IMR-90 (cell line): ENCODE data around the gene PLXDC1. TPM values are rescaled to one million over a fixed set of nuclear protein-coding genes. Genes with fewer than 3 reads are reported as not detected.
"Not testable (repeated sequence)": the region's sequence is repeated elsewhere in the genome, so short reads cannot be mapped to it uniquely, and the experiment has no call there.

Experiments used
- ATAC-seq: fragments of 200-7000 bp; cut with Tn5 transposase; 2 replicates; pipeline ENCODE4 v1.9.1; 2020; ENCODE audit warnings: low read depth, mild to moderate bottlenecking, moderate library complexity
- BruUV-seq: library from RNA; stranded (reverse); fragments of 400-500 nt; replicated peaks from 2 replicates; lab custom pipeline; 2021; lab: Mats Ljungman, UMichigan
- CTCF ChIA-PET: fragments of 300-600 bp; formaldehyde crosslinking; extraction: SDS; loops from one replicate; lab custom pipeline; 2021; ENCODE audit warnings: antibody characterized with exemption; lab: Yijun Ruan, JAX
- POLR2A ChIA-PET: fragments of 300-600 bp; sonication (Branson Sonifier 250); formaldehyde crosslinking; loops from one replicate; lab custom pipeline; 2022; ENCODE audit warnings: antibody characterized with exemption; ENCODE audit not compliant: unreplicated experiment; lab: Charles Lee
- DNase-seq: peaks from one replicate; pipeline ENCODE4 v3.0.0; 2013
- H2AFZ ChIP-seq: replicated peaks from 2 replicates; pipeline ENCODE3; 2013; ENCODE audit warnings: low read length, mild to moderate bottlenecking; ENCODE audit not compliant: poor library complexity
- H2AK5ac ChIP-seq: 2 replicates; pipeline ENCODE4 v1.6.1; 2013; ENCODE audit warnings: low read depth, low read length, inconsistent platforms
- H2AK9ac ChIP-seq: replicated peaks from 2 replicates; pipeline ENCODE3; 2013; ENCODE audit warnings: mild to moderate bottlenecking, low read depth, low read length, moderate library complexity; ENCODE audit not compliant: poor library complexity
- H2BK120ac ChIP-seq: 2 replicates; pipeline ENCODE4 v1.6.1; 2013; ENCODE audit warnings: low read depth, low read length, inconsistent platforms
- H2BK15ac ChIP-seq: 3 replicates; pipeline ENCODE4 v1.6.1; 2013; ENCODE audit warnings: low read depth, low read length, inconsistent platforms
- H2BK20ac ChIP-seq: 2 replicates; pipeline ENCODE4 v1.6.1; 2013; ENCODE audit warnings: low read depth, mild to moderate bottlenecking, inconsistent platforms, low read length, moderate library complexity
- H2BK5ac ChIP-seq: 2 replicates; pipeline ENCODE4 v1.6.1; 2013; ENCODE audit warnings: mild to moderate bottlenecking, low read depth, low read length, inconsistent platforms; ENCODE audit not compliant: poor library complexity, severe bottlenecking
- H3K14ac ChIP-seq: replicated peaks from 2 replicates; pipeline ENCODE4 v1.6.1; 2013; ENCODE audit warnings: low read depth, low read length, inconsistent platforms
- H3K18ac ChIP-seq: 2 replicates; pipeline ENCODE4 v1.6.1; 2013; ENCODE audit warnings: low read depth, low read length, control low read depth
- H3K23ac ChIP-seq: 2 replicates; pipeline ENCODE4 v1.6.1; 2013; ENCODE audit warnings: low read depth, low read length, inconsistent platforms
- H3K27ac ChIP-seq: 2 replicates; pipeline ENCODE4 v1.5.1; 2013; ENCODE audit warnings: mild to moderate bottlenecking, control low read depth, low read length; ENCODE audit not compliant: insufficient read depth
- H3K27me3 ChIP-seq: 2 replicates; pipeline ENCODE4 v1.6.1; 2013; ENCODE audit warnings: low read length; ENCODE audit not compliant: control insufficient read depth, insufficient read depth
- H3K36me3 ChIP-seq: 2 replicates; pipeline ENCODE4 v1.6.1; 2013; ENCODE audit warnings: low read length, mixed read lengths; ENCODE audit not compliant: control insufficient read depth, insufficient read depth
- H3K4ac ChIP-seq: 2 replicates; pipeline ENCODE4 v1.6.1; 2013; ENCODE audit warnings: low read depth, low read length, inconsistent platforms
- H3K4me1 ChIP-seq: 2 replicates; pipeline ENCODE4 v1.6.1; 2013; ENCODE audit warnings: low read length, mixed read lengths; ENCODE audit not compliant: control insufficient read depth, insufficient read depth
- H3K4me2 ChIP-seq: 2 replicates; pipeline ENCODE4 v1.6.1; 2013; ENCODE audit warnings: low read depth, mild to moderate bottlenecking, control low read depth, low read length, moderate library complexity
- H3K4me3 ChIP-seq: 2 replicates; pipeline ENCODE4 v1.5.1; 2013; ENCODE audit warnings: low read depth, mild to moderate bottlenecking, control low read depth, low read length, moderate library complexity; ENCODE audit not compliant: insufficient read depth
- H3K56ac ChIP-seq: 2 replicates; pipeline ENCODE4 v1.6.1; 2013; ENCODE audit warnings: low read length, inconsistent platforms; ENCODE audit not compliant: insufficient read depth; ENCODE audit errors: extremely low read depth
- H3K79me1 ChIP-seq, 2 experiments: 2 replicates each; pipeline ENCODE4 v1.6.1; 2013; ENCODE audit warnings: low read length in 2 of 2, inconsistent platforms in 1 of 2, low read depth in 1 of 2
- H3K9ac ChIP-seq: 2 replicates; pipeline ENCODE4 v1.6.1; 2013; ENCODE audit warnings: low read depth, low read length, control low read depth
- H3K9me1 ChIP-seq: 2 replicates; pipeline ENCODE4 v1.6.1; 2013; ENCODE audit warnings: low read length, inconsistent platforms; ENCODE audit not compliant: insufficient read depth
- H3K9me3 ChIP-seq: 2 replicates; pipeline ENCODE4 v1.6.1; 2013; ENCODE audit warnings: low read length; ENCODE audit not compliant: control insufficient read depth, insufficient read depth
- H4K20me1 ChIP-seq: 2 replicates; pipeline ENCODE4 v1.6.1; 2013; ENCODE audit warnings: low read length, inconsistent platforms; ENCODE audit not compliant: insufficient read depth
- H4K5ac ChIP-seq: 2 replicates; pipeline ENCODE4 v1.6.1; 2013; ENCODE audit warnings: mild to moderate bottlenecking, low read depth, low read length, control low read depth
- H4K8ac ChIP-seq, 2 experiments: 2 replicates each; pipeline ENCODE4 v1.6.1; 2013; ENCODE audit warnings: low read depth in 2 of 2, low read length in 2 of 2, control low read depth in 1 of 2, inconsistent platforms in 1 of 2
- H4K91ac ChIP-seq: 2 replicates; pipeline ENCODE4 v1.6.1; 2013; ENCODE audit warnings: low read depth, low read length, inconsistent platforms; ENCODE audit not compliant: insufficient read depth
- CHD1 ChIP-seq: IDR thresholded peaks from 2 replicates; pipeline ENCODE4 v1.6.1; 2012; ENCODE audit warnings: low read depth, low read length, improper control_type of control experiment
- FOS ChIP-seq: fragments of 150-350 bp; IDR thresholded peaks from 2 replicates; pipeline ENCODE4 v1.6.1; 2016; ENCODE audit warnings: low read depth, low read length
- MAZ ChIP-seq: IDR thresholded peaks from 2 replicates; pipeline ENCODE4 v1.6.1; 2012; ENCODE audit warnings: low read depth, mild to moderate bottlenecking, low read length, improper control_type of control experiment, moderate library complexity, borderline replicate concordance
- NFE2L2 ChIP-seq: fragments of 150-350 bp; IDR thresholded peaks from 2 replicates; pipeline ENCODE4 v1.6.1; 2016; ENCODE audit warnings: low read depth, mild to moderate bottlenecking, low read length
- POLR2A ChIP-seq: IDR thresholded peaks from 2 replicates; pipeline ENCODE4 v1.6.1; 2012; ENCODE audit warnings: mild to moderate bottlenecking, low read depth, low read length
- SMC3 ChIP-seq: fragments of 150-350 bp; IDR thresholded peaks from 2 replicates; pipeline ENCODE4 v1.6.1; 2016; ENCODE audit warnings: low read depth, mild to moderate bottlenecking, antibody characterized with exemption, low read length, moderate library complexity
- WGBS, 2 experiments: methylation state at CpG; one replicate each; pipeline versions ENCODE4 v1.1.5 to v1.1.7; 2013; ENCODE audit warnings: missing lambda C conversion rate in 2 of 2; ENCODE audit not compliant: insufficient read length in 1 of 2; ENCODE audit errors: extremely low coverage in 2 of 2; 5-methylcytosine and 5-hydroxymethylcytosine counted together
- dilution Hi-C: fragments of 300-500 bp; cut with HindIII; formaldehyde crosslinking; loops from one replicate; pipeline ENCODE4 v1.14.3; 2018; ENCODE audit warnings: low sequenced_read_pairs; ENCODE audit not compliant: unreplicated experiment
- in situ Hi-C: fragments of 300-500 bp; cut with MboI; formaldehyde crosslinking; loops from 3 replicates; pipeline ENCODE4 v1.14.3; 2019; ENCODE audit warnings: low sequenced_read_pairs, inconsistent platforms, mixed read lengths
- intact Hi-C: fragments of 100-400 bp; cut with micrococcal nuclease; formaldehyde crosslinking; loops from 2 replicates; pipeline ENCODE4 v1.10.0; 2022
- polyA plus RNA-seq, 3 experiments: library from polyadenylated mRNA; depleted of rRNA; stranded (reverse); fragments of >200 nt; gene quantifications; 2 replicates each; pipeline ENCODE4 v1.2.3, GENCODE V29; 2012; ENCODE audit warnings: low replicate concordance in 1 of 3
- total RNA-seq: library from RNA; depleted of rRNA; stranded (reverse); fragments of >200 nt; gene quantifications from 2 replicates; pipeline ENCODE4 v1.2.3, GENCODE V29; 2012
- TF ChIP-seq, protein P1 (sequence below): fragments of 150-350 bp; IDR thresholded peaks from 2 replicates; pipeline ENCODE4 v1.6.1; 2017; ENCODE audit warnings: mild to moderate bottlenecking, antibody characterized with exemption, low read length, low read depth

Gene PLXDC1
- total and polyA plus RNA-seq, 2 of the 4 experiments (the other 2 are of a cell fraction), result under 0.01 to 0.50 TPM

DNA sequence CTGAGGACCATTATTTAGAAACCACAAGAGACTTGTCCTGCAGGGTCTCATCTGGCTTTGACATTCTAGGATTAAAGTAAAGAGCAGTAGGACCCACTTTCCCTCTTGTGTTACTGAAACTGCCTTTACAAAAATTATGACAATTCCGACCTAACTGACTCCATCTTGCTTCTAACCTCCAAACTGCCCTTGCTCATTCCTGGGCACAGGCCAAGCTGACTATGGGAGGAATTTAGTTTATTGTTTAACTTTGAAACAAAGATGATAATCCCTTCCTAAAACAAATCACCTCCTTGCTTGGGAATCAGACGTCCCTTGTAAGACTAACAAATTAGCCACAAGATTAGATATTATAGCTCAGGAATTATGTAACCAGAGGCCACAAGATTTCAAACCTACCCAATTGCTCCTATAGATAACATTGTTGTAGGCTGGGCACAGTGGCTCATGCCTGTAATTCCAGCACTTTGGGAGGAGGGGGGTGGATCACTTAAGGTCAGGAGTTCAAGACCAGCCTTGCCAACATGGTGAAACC, 97.3 kb downstream of the PLXDC1 start:
- no peak overlapping the region for H3K23ac ChIP-seq
- intact Hi-C loops (no loop called here), dilution Hi-C loops (no loop called here), in situ Hi-C loops (no loop called here)
- no peaks in the 10 kb centered on the region for H3K9me1 ChIP-seq
- ChIA-PET POLR2A (no interaction called here), CTCF (no interaction called here)
- no peak overlapping the region for H4K5ac ChIP-seq
- ATAC-seq, result no peak; the same call in 1 of the 2 replicates
- H2BK5ac ChIP-seq, result no peak overlapping the region
- no peak overlapping the region for H2BK120ac ChIP-seq
- no peak overlapping the region for H3K56ac ChIP-seq
- TF ChIP-seq, protein P1, sequence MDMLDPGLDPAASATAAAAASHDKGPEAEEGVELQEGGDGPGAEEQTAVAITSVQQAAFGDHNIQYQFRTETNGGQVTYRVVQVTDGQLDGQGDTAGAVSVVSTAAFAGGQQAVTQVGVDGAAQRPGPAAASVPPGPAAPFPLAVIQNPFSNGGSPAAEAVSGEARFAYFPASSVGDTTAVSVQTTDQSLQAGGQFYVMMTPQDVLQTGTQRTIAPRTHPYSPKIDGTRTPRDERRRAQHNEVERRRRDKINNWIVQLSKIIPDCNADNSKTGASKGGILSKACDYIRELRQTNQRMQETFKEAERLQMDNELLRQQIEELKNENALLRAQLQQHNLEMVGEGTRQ, result no peak
- no peak for TF ChIP-seq CHD1
- TF ChIP-seq MAZ, result no peak
- no peak for TF ChIP-seq SMC3
- TF ChIP-seq POLR2A, result no peak
- TF ChIP-seq NFE2L2, result no peak
- TF ChIP-seq FOS, result no peak
- H3K4me1 ChIP-seq, result no peaks in the 10 kb centered on the region
- H3K4me2 ChIP-seq, result no peak overlapping the region
- peaks cover 18% of the 10 kb centered on the region for H3K27me3 ChIP-seq
- no peak overlapping the region for H3K14ac ChIP-seq
- no peak overlapping the region for H3K4me3 ChIP-seq
- H3K36me3 ChIP-seq, result no peaks in the 10 kb centered on the region
- no peaks in the 10 kb centered on the region for H4K20me1 ChIP-seq
- WGBS, 2 experiments, result no CpG with 5 or more reads among the region's 2 CpGs
- H2AFZ ChIP-seq, result no peak overlapping the region
- H3K9me3 ChIP-seq, result peaks cover 4% of the 10 kb centered on the region
- H3K79me1 ChIP-seq, result peaks cover 2 to 3% of the 10 kb centered on the region in 2 experiments; a peak in 2 of 4 replicates
- no peak overlapping the region for H3K4ac ChIP-seq
- DNase-seq, result peak; percentile 7
- H2AK5ac ChIP-seq, result no peak overlapping the region
- BruUV-seq, result no TSS peak
- no peak overlapping the region for H2BK20ac ChIP-seq
- H4K91ac ChIP-seq, result no peak overlapping the region
- H4K8ac ChIP-seq, result no peak overlapping the region
- no peak overlapping the region for H3K27ac ChIP-seq
- no peak overlapping the region for H3K9ac ChIP-seq
- no peak overlapping the region for H2AK9ac ChIP-seq
- H2BK15ac ChIP-seq, result no peak overlapping the region
- no peak overlapping the region for H3K18ac ChIP-seq

DNA sequence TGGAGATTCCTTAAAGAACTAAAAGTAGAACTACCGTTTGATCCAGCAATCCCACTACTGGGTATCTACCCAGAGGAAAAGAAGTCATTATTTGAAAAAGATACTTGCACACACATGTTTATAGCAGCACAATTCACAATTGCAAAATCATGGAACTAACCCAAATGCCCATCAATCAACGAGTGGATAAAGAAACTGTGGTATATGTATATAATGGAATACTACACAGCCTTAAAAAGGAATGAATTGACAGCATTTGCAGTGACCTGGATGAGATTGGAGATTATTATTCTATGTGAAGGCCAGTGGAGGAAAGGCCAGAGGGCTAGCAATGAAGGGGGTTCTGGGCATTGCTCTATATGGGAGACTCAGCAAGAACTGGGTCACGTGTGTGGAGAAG, 99.0 kb downstream of the PLXDC1 start:
- H3K79me1 ChIP-seq, H3K9me1 ChIP-seq, dilution Hi-C loops, H2BK120ac ChIP-seq, DNase-seq, H2AK5ac ChIP-seq, H4K91ac ChIP-seq, in situ Hi-C loops, H2AK9ac ChIP-seq, CTCF ChIA-PET, intact Hi-C loops, H3K36me3 ChIP-seq, BruUV-seq, H2BK5ac ChIP-seq, H4K8ac ChIP-seq, H3K56ac ChIP-seq, H3K27ac ChIP-seq, H4K5ac ChIP-seq, H3K4ac ChIP-seq, H2AFZ ChIP-seq, H3K9ac ChIP-seq, POLR2A ChIA-PET, ATAC-seq, H3K23ac ChIP-seq, H3K18ac ChIP-seq, H2BK15ac ChIP-seq, H3K14ac ChIP-seq, H4K20me1 ChIP-seq, H3K4me2 ChIP-seq, H3K4me1 ChIP-seq, H2BK20ac ChIP-seq, H3K4me3 ChIP-seq: not testable (repeated sequence)
- WGBS, 2 experiments, result no CpG with 5 or more reads among the region's 3 CpGs
- H3K27me3 ChIP-seq, result peaks cover 18% of the 10 kb centered on the region
- H3K9me3 ChIP-seq, result peaks cover 14% of the 10 kb centered on the region
